Measurements from ENCODE around the gene TRAPPC2B. TPM values are rescaled to one million over a fixed set of nuclear protein-coding genes. Genes with fewer than 3 reads are reported as not detected.
A peak's percentile ranks its signal among the peaks of the same experiment; 100 is the strongest.

Gene TRAPPC2B
- total RNA-seq (2022), result 6.3 and 9.8 TPM in 2 replicates
- Bru-seq, nascent RNA, result percentile 73 among the genes with signal in this experiment
- BruChase-seq, experiment 1, labeled RNA remaining after a 6-hour chase, result percentile 83 among the genes with signal in this experiment
- percentile 87 among the genes with signal in this experiment for BruChase-seq, experiment 2, labeled RNA remaining after a 2-hour chase
- long read RNA-seq, transcript TRAPPC2B-201 (2 exons, 732 nt), result major isoform, 18 of 18 reads
- long read RNA-seq, partial matches to known transcripts, result 0 of 18 reads
- long read RNA-seq, other reads (novel, unspliced or antisense), result 0 of 18 reads

- peak within 1 kb of the TSS; percentile 98 for H3K4me3 Mint-ChIP-seq (ENCODE audit: unreplicated experiment)
- H3K4me1 Mint-ChIP-seq (ENCODE audit: insufficient read depth, unreplicated experiment), result peaks cover 8% of the 10 kb centered on the region
- intact Hi-C loops (cut with micrococcal nuclease), result loop anchor here (1.0 to 2.0 kb wide), 2 partner anchors 84 to 172 kb away; partner anchors contain the start of gene ZNF264
- ChIA-PET POLR2A (interaction anchor here (0.5 to 2.8 kb wide), 21 partner anchors 12 to 1067 kb away, joined by 3 to 29 read pairs (median 4); partner anchors contain the start of genes ZNF211, ZNF304, ZNF548 and ZNF749), CTCF (interaction anchor here (0.6 to 0.7 kb wide), 3 partner anchors 12 to 505 kb away, joined by 3 to 5 read pairs (median 4); partner anchors contain the start of gene ZNF304)
- no peak for TF ChIP-seq CTCF (IDR thresholded peaks at IDR 0.05; ENCODE audit: unreplicated experiment)
- BruUV-seq (replicated peaks), result no TSS peak
- peaks cover 30% of the 10 kb centered on the region for H3K36me3 Mint-ChIP-seq (ENCODE audit: insufficient read depth, unreplicated experiment)
- no peaks in the 10 kb centered on the region for H3K27me3 Mint-ChIP-seq (ENCODE audit: insufficient read depth, unreplicated experiment)
- peak; percentile 99 for DNase-seq (ENCODE audit: unreplicated experiment)
- H3K9me3 Mint-ChIP-seq (ENCODE audit: unreplicated experiment), result no peaks in the 10 kb centered on the region
- peak within 1 kb of the TSS; percentile 99 for H3K27ac Mint-ChIP-seq (ENCODE audit: low read depth, unreplicated experiment)
Observed at GRCh38 chr19:57362997-57363687, at the start of gene TRAPPC2B, which contains the start of gene ZNF547. TRAPPC2B (plus strand) TSS chr19:57363551; CDS start chr19:57364834, 1,283 bp downstream. ZNF547 (plus strand) TSS chr19:57363551; CDS start chr19:57368556, 5,005 bp downstream.

GRCh38 chr19:57314146-57314545, 49.2 kb upstream of the TRAPPC2B start:
- H3K27me3 Mint-ChIP-seq (ENCODE audit: insufficient read depth, unreplicated experiment), result peaks cover 15% of the 10 kb centered on the region
- no peak overlapping the region for H3K4me3 Mint-ChIP-seq (ENCODE audit: unreplicated experiment)
- no peak for DNase-seq (ENCODE audit: unreplicated experiment)
- ChIA-PET POLR2A (interaction anchor here (0.9 to 4.1 kb wide), 3 partner anchors 9 to 30 kb away, joined by 3 to 14 read pairs (median 7); no protein-coding TSS in a partner anchor), CTCF (interaction anchor here (0.6 to 1.9 kb wide), 2 partner anchors 13 to 90 kb away, joined by 4 to 6 read pairs; no protein-coding TSS in a partner anchor)
- peaks cover 6% of the 10 kb centered on the region for H3K9me3 Mint-ChIP-seq (ENCODE audit: unreplicated experiment)
- no peaks in the 10 kb centered on the region for H3K4me1 Mint-ChIP-seq (ENCODE audit: insufficient read depth, unreplicated experiment)
- intact Hi-C loops (cut with micrococcal nuclease), result no loop called here
- BruUV-seq (replicated peaks), result no TSS peak
- no peak overlapping the region for H3K27ac Mint-ChIP-seq (ENCODE audit: low read depth, unreplicated experiment)
- peaks cover 6% of the 10 kb centered on the region for H3K36me3 Mint-ChIP-seq (ENCODE audit: insufficient read depth, unreplicated experiment)
- no peak for TF ChIP-seq CTCF (IDR thresholded peaks at IDR 0.05; ENCODE audit: unreplicated experiment)

- Mint-ChIP-seq H3K4me3 (ENCODE audit: unreplicated experiment) (no peak overlapping the region), H3K9me3 (ENCODE audit: unreplicated experiment) (no peaks in the 10 kb centered on the region), H3K27me3 (ENCODE audit: insufficient read depth, unreplicated experiment) (peaks cover 15% of the 10 kb centered on the region), H3K27ac (ENCODE audit: low read depth, unreplicated experiment) (no peak overlapping the region), H3K36me3 (ENCODE audit: insufficient read depth, unreplicated experiment) (no peaks in the 10 kb centered on the region), H3K4me1 (ENCODE audit: insufficient read depth, unreplicated experiment) (peaks cover 7% of the 10 kb centered on the region)
- CTCF ChIA-PET, result interaction anchor here (0.6 to 1.8 kb wide), 3 partner anchors 15 to 112 kb away, joined by 4 to 6 read pairs (median 5); no protein-coding TSS in a partner anchor
- POLR2A ChIA-PET, result interaction anchor here (0.7 to 4.1 kb wide), 2 partner anchors 15 to 31 kb away, joined by 4 to 14 read pairs; no protein-coding TSS in a partner anchor
- intact Hi-C loops (cut with micrococcal nuclease), result no loop called here
- DNase-seq (ENCODE audit: unreplicated experiment), result no peak
- BruUV-seq (replicated peaks), result no TSS peak
- TF ChIP-seq CTCF (IDR thresholded peaks at IDR 0.05; ENCODE audit: unreplicated experiment), result no peak
Observed at GRCh38 chr19:57317503-57317902, 45.8 kb upstream of the TRAPPC2B start.

GRCh38 chr19:57319869-57320179, 43.5 kb upstream of the TRAPPC2B start:
- intact Hi-C loops (cut with micrococcal nuclease), result loop anchor here (2.0 kb wide), 2 partner anchors 17 to 79 kb away; partner anchors contain the start of gene ZNF805
- no peak for TF ChIP-seq CTCF (IDR thresholded peaks at IDR 0.05; ENCODE audit: unreplicated experiment)
- peak overlapping the region; percentile 88 for H3K27ac Mint-ChIP-seq (ENCODE audit: low read depth, unreplicated experiment)
- CTCF ChIA-PET, result interaction anchor here (0.7 kb wide), 1 partner anchor 143 kb away, joined by 3 read pairs; no protein-coding TSS in a partner anchor
- POLR2A ChIA-PET, result interaction anchor here (0.6 to 4.2 kb wide), 14 partner anchors 9 to 116 kb away, joined by 3 to 42 read pairs (median 4); partner anchors contain the start of genes ZNF17, ZNF304 and ZNF548
- H3K4me1 Mint-ChIP-seq (ENCODE audit: insufficient read depth, unreplicated experiment), result peaks cover 12% of the 10 kb centered on the region
- DNase-seq (ENCODE audit: unreplicated experiment), result no peak
- peaks cover 18% of the 10 kb centered on the region for H3K36me3 Mint-ChIP-seq (ENCODE audit: insufficient read depth, unreplicated experiment)
- H3K9me3 Mint-ChIP-seq (ENCODE audit: unreplicated experiment), result no peaks in the 10 kb centered on the region
- TSS peak; percentile 98 for BruUV-seq (replicated peaks)
- H3K27me3 Mint-ChIP-seq (ENCODE audit: insufficient read depth, unreplicated experiment), result peaks cover 10% of the 10 kb centered on the region
- peak overlapping the region; percentile 81 for H3K4me3 Mint-ChIP-seq (ENCODE audit: unreplicated experiment)

All from MCF 10A (cell line).